IPS-NIHi7 (cell line): ENCODE measurements around the gene SOCS6.

Experiments used
- DNase-seq: peaks from one replicate; pipeline ENCODE4 v3.0.0; 2012; ENCODE audit warnings: mixed read lengths; ENCODE audit errors: extremely low spot score

Gene SOCS6

GRCh38 chr18:70288171-70288850 is 534 bp upstream of the SOCS6 start:
- DNase-seq, result peak; percentile 67

- DNase-seq, result peak; percentile 66
These were observed 787 bp downstream of the SOCS6 start for GRCh38 chr18:70289351-70290312.

- DNase-seq, result no peak
These were observed 1.8 kb downstream of the SOCS6 start for GRCh38 chr18:70290482-70291294.

GRCh38 chr18:70291295-70291574 is 2.4 kb downstream of the SOCS6 start:
- DNase-seq, result no peak

GRCh38 chr18:70292628-70293027 is 3.8 kb downstream of the SOCS6 start:
- DNase-seq, result no peak

DNA sequence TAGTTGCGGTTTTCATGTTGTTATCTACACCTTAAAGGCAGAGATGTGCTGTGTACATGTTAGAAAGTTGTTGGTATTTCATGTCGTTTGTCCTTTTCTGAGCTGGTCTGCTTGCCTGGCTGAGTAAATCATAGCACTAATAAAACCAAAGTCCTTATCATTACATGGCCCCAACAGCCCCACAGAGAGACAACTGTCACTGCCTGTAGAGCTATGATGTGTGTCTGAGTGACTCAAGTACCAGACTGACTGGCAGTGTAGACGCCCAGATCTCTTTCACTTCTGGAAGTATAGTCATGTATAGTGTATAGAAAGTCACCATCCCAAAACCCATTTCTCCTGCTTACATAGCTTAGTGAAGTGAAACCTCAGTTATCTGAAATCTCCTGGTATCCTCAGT is 4.3 kb downstream of the SOCS6 start:
- no peak for DNase-seq

DNA sequence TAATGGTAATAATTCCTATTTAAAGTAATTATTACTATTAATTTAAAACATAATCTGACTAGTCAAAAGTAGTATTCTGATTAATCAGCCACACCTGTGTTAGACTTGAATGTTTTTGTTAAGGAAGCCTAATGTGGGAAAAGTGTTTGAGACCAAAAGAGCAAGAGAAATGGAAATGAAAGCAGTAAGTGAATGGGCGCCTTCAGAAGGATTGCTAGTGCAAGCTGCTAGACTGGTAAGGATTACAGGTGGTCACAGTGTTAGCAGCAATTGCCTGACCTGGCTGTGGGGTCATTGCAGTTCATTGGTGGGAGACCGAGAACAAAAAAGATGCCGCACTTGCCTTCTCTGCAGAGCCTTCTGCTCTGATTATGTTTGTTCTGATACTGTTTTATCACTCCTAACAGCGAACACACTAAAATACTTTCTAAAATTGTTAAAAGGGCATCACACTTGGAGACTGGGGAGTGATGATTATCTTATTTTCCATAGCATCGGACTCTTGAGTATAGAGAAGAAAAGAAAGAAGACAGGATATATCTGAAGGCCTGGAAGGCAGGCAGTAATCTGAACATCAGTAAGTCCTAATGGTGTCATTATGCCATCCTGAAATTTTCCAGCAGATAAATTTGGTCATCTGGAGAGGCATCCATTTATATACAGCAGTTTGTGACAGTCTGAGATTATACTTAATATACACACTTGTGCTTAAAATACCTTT is 5.8 kb downstream of the SOCS6 start:
- no peak for DNase-seq

DNA sequence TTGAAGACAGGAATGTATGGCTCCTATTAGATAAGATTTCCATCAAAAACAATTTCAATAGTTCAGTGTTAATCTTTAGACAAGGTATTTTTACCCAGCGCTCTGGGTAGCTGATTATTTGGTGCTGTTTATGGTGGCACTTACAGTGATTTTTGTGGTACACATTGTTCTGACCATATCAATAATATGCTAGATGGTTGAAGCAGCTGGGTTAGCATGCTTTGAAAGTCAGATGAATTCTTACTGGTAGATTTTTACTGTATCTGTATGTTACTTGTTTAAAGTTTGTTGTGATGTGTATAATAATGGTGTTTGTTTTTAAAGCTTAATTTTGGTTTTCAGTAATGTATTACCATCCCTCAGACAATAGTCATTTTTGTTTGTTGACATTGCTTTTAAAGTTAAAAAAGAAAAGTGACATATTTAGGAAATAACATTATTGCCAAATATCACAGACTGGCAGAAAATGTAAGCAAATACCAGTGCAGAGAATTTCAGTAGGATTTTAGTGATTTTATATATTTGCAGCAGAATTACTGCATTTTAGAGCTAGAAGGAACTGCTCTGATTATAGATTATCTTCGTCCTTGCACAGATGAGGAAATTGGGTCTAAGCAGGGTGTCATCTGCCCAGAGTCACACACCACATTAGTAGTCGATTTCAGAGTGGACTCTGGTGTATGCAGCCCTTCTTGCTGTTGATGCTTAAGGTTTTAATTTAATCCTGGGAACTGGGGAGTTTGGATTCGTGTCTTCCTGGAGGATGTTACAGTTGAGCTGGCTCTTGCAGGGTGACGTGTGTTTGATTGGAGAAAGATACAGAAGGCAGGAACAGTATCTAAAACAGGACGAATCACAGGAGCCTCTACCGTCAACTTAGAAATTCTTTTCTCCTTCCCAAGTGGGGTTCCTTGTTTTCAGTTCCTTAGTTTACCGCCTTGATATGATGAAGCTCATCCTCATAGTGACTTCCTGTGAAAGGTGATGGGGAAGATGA is 6.6 kb downstream of the SOCS6 start:
- no peak for DNase-seq

GRCh38 chr18:70296289-70296688 is 7.4 kb downstream of the SOCS6 start:
- no peak for DNase-seq

DNA sequence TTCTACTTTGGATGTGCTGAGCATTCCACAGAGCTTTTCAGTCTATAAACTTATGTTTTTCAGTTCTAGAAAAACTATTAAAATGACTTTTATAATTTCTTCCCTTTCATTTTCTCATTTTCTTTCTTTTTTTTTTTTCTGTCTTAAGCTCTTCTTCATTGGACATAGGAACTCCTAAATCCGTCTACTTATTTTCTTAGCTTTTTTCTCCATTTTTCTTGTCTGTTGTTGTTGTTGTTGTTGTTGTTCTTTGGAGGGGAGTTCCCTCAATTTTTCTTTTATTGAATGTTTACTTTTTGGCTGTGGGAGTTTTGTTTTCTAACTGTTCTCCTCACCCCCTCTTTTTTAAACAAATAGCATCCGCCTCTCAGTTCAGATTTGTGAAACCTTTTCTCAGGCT is 7.9 kb downstream of the SOCS6 start:
- DNase-seq, result no peak

GRCh38 chr18:70299393-70299792 is 10.5 kb downstream of the SOCS6 start:
- no peak for DNase-seq

DNA sequence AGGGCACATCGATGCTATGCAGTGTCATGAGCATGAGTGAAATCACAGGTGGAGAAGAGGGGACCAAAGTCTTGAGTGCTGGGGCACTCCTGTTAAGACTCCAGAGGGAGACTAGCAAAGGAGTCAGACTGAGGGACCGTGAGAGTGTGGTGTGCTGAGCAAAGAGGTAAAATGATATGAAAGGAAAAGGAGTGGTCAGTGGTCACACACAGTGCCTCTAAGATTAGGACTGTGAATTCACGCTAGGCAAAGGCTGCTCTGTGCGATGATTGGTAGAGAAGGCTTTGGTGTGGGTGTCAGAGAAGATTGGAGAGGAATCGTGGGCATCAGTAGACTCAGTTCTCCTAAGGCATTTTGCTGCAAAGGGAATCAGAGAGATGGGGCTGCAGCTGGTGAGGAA is 12.8 kb downstream of the SOCS6 start:
- DNase-seq, result no peak

- no peak for DNase-seq
These were observed 19.9 kb downstream of the SOCS6 start for GRCh38 chr18:70308555-70309294.

- no peak for DNase-seq
These were observed 21.9 kb downstream of the SOCS6 start for GRCh38 chr18:70310560-70311320.

- DNase-seq, result no peak
These were observed 22.9 kb downstream of the SOCS6 start for GRCh38 chr18:70311726-70312125.

DNA sequence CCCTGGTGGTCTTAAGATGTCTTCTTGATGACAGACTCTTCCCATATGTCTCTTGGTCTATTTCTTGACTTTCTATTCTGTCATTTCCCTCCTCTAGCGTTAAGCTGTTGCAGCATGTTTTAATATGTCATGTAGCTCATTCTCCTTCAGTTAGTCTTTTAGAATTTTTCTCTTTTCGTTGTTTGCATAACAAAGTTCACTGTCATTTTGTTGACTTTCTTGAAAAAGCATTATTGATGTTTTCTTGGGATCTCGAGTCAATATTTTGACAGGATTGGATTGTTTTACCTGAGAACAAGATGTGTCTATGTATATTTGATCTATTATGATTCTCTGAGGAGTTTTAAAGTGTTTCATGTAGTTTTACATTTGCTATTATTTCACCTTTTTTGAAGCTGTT is 24.8 kb downstream of the SOCS6 start:
- no peak for DNase-seq

GRCh38 chr18:70314151-70314782 is 25.4 kb downstream of the SOCS6 start:
- no peak for DNase-seq

DNA sequence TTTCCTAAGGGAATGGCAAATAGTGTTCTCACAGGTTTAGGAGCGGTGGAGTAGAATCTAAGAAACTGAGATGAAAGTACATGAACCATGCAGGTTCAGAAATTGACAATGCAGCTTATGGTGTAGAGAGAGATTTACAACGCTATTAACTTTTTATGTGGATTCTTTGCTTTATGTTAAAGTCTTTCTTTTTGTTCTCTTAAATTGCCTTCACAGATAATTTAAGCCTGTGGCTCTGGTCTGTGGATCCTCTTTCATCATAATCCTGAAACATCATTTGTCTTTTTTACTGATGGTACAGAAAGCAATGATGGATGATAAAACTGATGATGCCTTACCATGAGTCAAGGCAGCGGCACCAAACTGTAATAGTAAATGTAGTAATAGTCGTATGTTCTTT is 30.3 kb downstream of the SOCS6 start:
- no peak for DNase-seq

DNA sequence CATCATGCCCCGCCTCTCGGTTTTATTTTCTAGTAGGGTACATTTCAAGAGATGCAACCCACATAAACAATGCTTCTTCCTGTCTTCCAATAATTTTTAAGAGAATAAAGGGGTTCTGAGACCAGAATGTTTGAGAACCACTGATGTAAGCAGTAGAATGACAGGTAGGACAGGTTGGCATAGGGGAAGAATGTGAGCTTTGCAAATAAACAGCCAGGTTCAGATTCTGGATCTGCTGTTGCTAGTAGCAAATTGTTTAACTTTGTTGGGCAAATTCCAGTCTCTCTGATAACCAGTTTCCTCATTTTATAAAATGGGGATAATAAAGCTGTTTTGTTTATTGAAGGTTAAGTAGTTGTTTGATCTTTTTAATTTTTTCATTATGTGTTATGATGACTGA is 32.8 kb downstream of the SOCS6 start:
- DNase-seq, result no peak
